H9 (cell line): ENCODE results near the gene GOLGA3. TPM values are rescaled to one million over a fixed set of nuclear protein-coding genes. Genes with fewer than 3 reads are reported as not detected.

ENCODE experiments used
- DNase-seq: peaks from one replicate; pipeline ENCODE4 v3.0.0-alpha.2; 2017
- H2AFZ ChIP-seq: one replicate; pipeline ENCODE4 v1.6.1; 2013; ENCODE audit warnings: mild to moderate bottlenecking, low read length, control low read depth, moderate library complexity
- H2AK5ac ChIP-seq: 2 replicates; pipeline ENCODE4 v1.6.1; 2013; ENCODE audit warnings: low read length, control low read depth, mixed read lengths; ENCODE audit not compliant: insufficient read length
- H2BK120ac ChIP-seq: one replicate; pipeline ENCODE4 v1.6.1; 2013; ENCODE audit warnings: low read depth, mild to moderate bottlenecking, low read length, control low read depth, inconsistent platforms; ENCODE audit not compliant: poor library complexity, severe bottlenecking
- H2BK12ac ChIP-seq: 2 replicates; pipeline ENCODE4 v1.6.1; 2013; ENCODE audit warnings: low read length, control low read depth, mixed read lengths, low read depth; ENCODE audit not compliant: insufficient read length
- H2BK15ac ChIP-seq: 2 replicates; pipeline ENCODE4 v1.6.1; 2013; ENCODE audit warnings: low read depth, low read length, control low read depth
- H2BK20ac ChIP-seq: one replicate; pipeline ENCODE4 v1.6.1; 2013; ENCODE audit warnings: low read depth, mild to moderate bottlenecking, low read length, control low read depth, inconsistent platforms; ENCODE audit not compliant: poor library complexity, severe bottlenecking
- H2BK5ac ChIP-seq: 2 replicates; pipeline ENCODE4 v1.6.1; 2013; ENCODE audit warnings: low read length, control low read depth, mixed read lengths; ENCODE audit not compliant: insufficient read length
- H3K14ac ChIP-seq: 2 replicates; pipeline ENCODE4 v1.6.1; 2013; ENCODE audit warnings: low read length, control low read depth; ENCODE audit not compliant: insufficient read depth
- H3K18ac ChIP-seq: 2 replicates; pipeline ENCODE4 v1.6.1; 2013; ENCODE audit warnings: low read depth, mild to moderate bottlenecking, mixed read lengths, low read length, control low read depth; ENCODE audit not compliant: insufficient read length
- H3K23ac ChIP-seq: 2 replicates; pipeline ENCODE4 v1.6.1; 2013; ENCODE audit warnings: low read length, control low read depth, mixed read lengths, low read depth; ENCODE audit not compliant: insufficient read length
- H3K23me2 ChIP-seq: 2 replicates; pipeline ENCODE4 v1.6.1; 2013; ENCODE audit warnings: low read depth, mild to moderate bottlenecking, mixed read lengths, low read length, control low read depth; ENCODE audit not compliant: insufficient read length, poor library complexity, severe bottlenecking
- H3K27ac ChIP-seq: 2 replicates; pipeline ENCODE4 v1.5.1; 2013; ENCODE audit warnings: low read length, control low read depth, mixed read lengths, low read depth; ENCODE audit not compliant: insufficient read length
- H3K27me3 ChIP-seq: 2 replicates; pipeline ENCODE4 v1.6.1; 2013; ENCODE audit warnings: low read length, control low read depth, inconsistent platforms; ENCODE audit not compliant: insufficient read depth
- H3K4ac ChIP-seq: 2 replicates; pipeline ENCODE4 v1.6.1; 2013; ENCODE audit warnings: low read depth, mild to moderate bottlenecking, control low read depth, inconsistent platforms, low read length, moderate library complexity
- H3K4me1 ChIP-seq: 2 replicates; pipeline ENCODE4 v1.6.1; 2013; ENCODE audit warnings: low read length, control low read depth, inconsistent platforms; ENCODE audit not compliant: insufficient read depth
- H3K4me2 ChIP-seq: 2 replicates; pipeline ENCODE4 v1.6.1; 2013; ENCODE audit warnings: low read length, control low read depth, mixed read lengths; ENCODE audit not compliant: insufficient read length, insufficient read depth
- H3K56ac ChIP-seq: 2 replicates; pipeline ENCODE4 v1.6.1; 2013; ENCODE audit warnings: low read depth, mild to moderate bottlenecking, mixed read lengths, low read length, control low read depth; ENCODE audit not compliant: insufficient read length
- H3K79me1 ChIP-seq: 2 replicates; pipeline ENCODE4 v1.6.1; 2013; ENCODE audit warnings: low read depth, mild to moderate bottlenecking, moderate library complexity, low read length, control low read depth, inconsistent platforms; ENCODE audit not compliant: insufficient read depth, poor library complexity, severe bottlenecking
- H3K79me2 ChIP-seq: 2 replicates; pipeline ENCODE4 v1.6.1; 2013; ENCODE audit warnings: low read length, control low read depth, inconsistent platforms; ENCODE audit not compliant: insufficient read depth
- H3K9ac ChIP-seq: 2 replicates; pipeline ENCODE4 v1.6.1; 2013; ENCODE audit warnings: low read length, control low read depth, mixed read lengths; ENCODE audit not compliant: insufficient read length; ENCODE audit errors: extremely low read depth
- H3K9me3 ChIP-seq: one replicate; pipeline ENCODE4 v1.6.1; 2013; ENCODE audit warnings: low read depth, low read length, inconsistent platforms; ENCODE audit not compliant: control insufficient read depth
- H3T11ph ChIP-seq: one replicate; pipeline ENCODE4 v1.6.1; 2013; ENCODE audit warnings: mild to moderate bottlenecking, low read length, control low read depth, inconsistent platforms
- H4K20me1 ChIP-seq: one replicate; pipeline ENCODE4 v1.6.1; 2013; ENCODE audit not compliant: control insufficient read depth, insufficient read length, insufficient read depth
- H4K5ac ChIP-seq: 2 replicates; pipeline ENCODE4 v1.6.1; 2013; ENCODE audit warnings: low read depth, mild to moderate bottlenecking, mixed read lengths, low read length, control low read depth; ENCODE audit not compliant: insufficient read length
- H4K8ac ChIP-seq: replicated peaks from 2 replicates; pipeline ENCODE4 v1.6.1; 2013; ENCODE audit warnings: low read length, control low read depth, mixed read lengths, low read depth; ENCODE audit not compliant: insufficient read length
- H4K91ac ChIP-seq: 2 replicates; pipeline ENCODE4 v1.6.1; 2013; ENCODE audit warnings: low read depth, mild to moderate bottlenecking, moderate library complexity, mixed read lengths, low read length, control low read depth; ENCODE audit not compliant: insufficient read length
- H3K27ac Mint-ChIP-seq, 3 experiments: 2 replicates in 2 of 3; 3 replicates in 1 of 3; pipeline ENCODE4 v1.8.0; 2020 to 2021; ENCODE audit warnings: mixed read lengths in 3 of 3, mild to moderate bottlenecking in 1 of 3, moderate library complexity in 1 of 3
- H3K27me3 Mint-ChIP-seq: 2 replicates; pipeline ENCODE4 v1.8.0; 2021; ENCODE audit warnings: low read depth, mild to moderate bottlenecking, moderate library complexity, mixed read lengths
- H3K36me3 Mint-ChIP-seq, 3 experiments: 2 replicates in 2 of 3; 3 replicates in 1 of 3; pipeline ENCODE4 v1.8.0; 2020 to 2021; ENCODE audit warnings: low read depth in 3 of 3, mixed read lengths in 3 of 3; ENCODE audit not compliant: insufficient read depth in 1 of 3
- H3K4me1 Mint-ChIP-seq, 2 experiments: 2 replicates each; pipeline ENCODE4 v1.8.0; 2020; ENCODE audit warnings: mixed read lengths in 2 of 2
- H3K4me3 Mint-ChIP-seq, 2 experiments: 2 replicates in 1 of 2; 3 replicates in 1 of 2; pipeline ENCODE4 v1.8.0; 2020 to 2021; ENCODE audit warnings: mild to moderate bottlenecking in 2 of 2, mixed read lengths in 2 of 2, moderate library complexity in 1 of 2
- H3K9me3 Mint-ChIP-seq, 2 experiments: 2 replicates in 1 of 2; 3 replicates in 1 of 2; pipeline ENCODE4 v1.8.0; 2020; ENCODE audit warnings: mild to moderate bottlenecking in 2 of 2, mixed read lengths in 2 of 2, moderate library complexity in 1 of 2
- CTCF ChIP-seq: fragments of 200-600 bp; sonication (generic); conservative IDR thresholded peaks from 3 replicates; pipeline ENCODE4 v1.8.0; 2021; ENCODE audit warnings: antibody characterized with exemption, mild to moderate bottlenecking
- WGBS: extraction: QIAGEN DNeasy Blood & Tissue Kit; methylation state at CpG from one replicate; pipeline ENCODE4 v1.1.7; 2013; ENCODE audit warnings: missing lambda C conversion rate, low lambda C conversion rate, mixed read lengths; ENCODE audit not compliant: insufficient read length; ENCODE audit errors: extremely low coverage; 5-methylcytosine and 5-hydroxymethylcytosine counted together
- total RNA-seq: library from RNA; stranded (reverse); gene quantifications from 2 replicates; pipeline ENCODE4 v1.2.1, GENCODE V29; 2021

GOLGA3 gene
- total RNA-seq, 1 experiment from 2014 or later, result 40.1 TPM

- Histone ChIP-seq H3K27me3 (no peaks in the 10 kb centered on the region), H4K20me1 (peaks cover 2% of the 10 kb centered on the region), H3K4ac (no peak overlapping the region), H3K27ac (no peak overlapping the region), H3K56ac (no peak overlapping the region), H3K4me2 (no peak overlapping the region), H3K14ac (no peak overlapping the region), H2BK20ac (no peak overlapping the region), H2AFZ (no peak overlapping the region), H2BK120ac (no peak overlapping the region), H4K91ac (no peak overlapping the region), H3K9ac (no peak overlapping the region), H3K23me2 (no peaks in the 10 kb centered on the region), H3K79me2 (no peaks in the 10 kb centered on the region), H3K9me3 (no peaks in the 10 kb centered on the region), H3K4me1 (no peaks in the 10 kb centered on the region), H4K8ac (no peak overlapping the region), H4K5ac (no peak overlapping the region), H3T11ph (no peak overlapping the region), H2BK5ac (no peak overlapping the region), H3K18ac (no peak overlapping the region), H2BK12ac (no peak overlapping the region), H2AK5ac (no peak overlapping the region), H2BK15ac (no peak overlapping the region), H3K79me1 (no peaks in the 10 kb centered on the region), H3K23ac (no peak overlapping the region)
- H3K4me3 Mint-ChIP-seq, result no peak overlapping the region
- H3K36me3 Mint-ChIP-seq, result peaks cover 46 to 84% (median 80%) of the 10 kb centered on the region in 3 experiments
- TF ChIP-seq CTCF, result no peak
- DNase-seq, result no peak
- H3K9me3 Mint-ChIP-seq, result no peaks in the 10 kb centered on the region
- H3K4me1 Mint-ChIP-seq, result no peaks in the 10 kb centered on the region
- H3K27ac Mint-ChIP-seq, result peak overlapping the region in 2 of 3 experiments; percentile 5 to 7; a peak in 2 of 7 replicates
- H3K27me3 Mint-ChIP-seq, result peaks cover 1% of the 10 kb centered on the region; the same call in 1 of the 2 replicates
- WGBS, result no CpG with 5 or more reads among the region's 22 CpGs
These were observed 44.6 kb downstream of the GOLGA3 start for GRCh38 chr12:132783917-132784531.
